Spleen (tissue), 7 donors: ENCODE measurements around the gene LPAR2.

Experiments used
- CTCF ChIP-seq, 11 experiments: fragments of 200-600 bp in 7 of 11; fragments of 450-650 bp in 4 of 11; sonication (generic) in 4 of 11; IDR thresholded peaks in 8 of 11; conservative IDR thresholded peaks in 3 of 11; 1 replicate in 7 of 11; 2 replicates in 4 of 11; pipeline versions ENCODE4 v1.4.0 to v1.8.0; 2016 to 2021; ENCODE audit warnings: antibody characterized with exemption in 11 of 11, inconsistent platforms in 4 of 11, mild to moderate bottlenecking in 1 of 11
- POLR2AphosphoS5 ChIP-seq, 3 donors: sonication (generic); formaldehyde crosslinking; IDR thresholded peaks; one replicate each; pipeline ENCODE4 v1.5.1; 2017; ENCODE audit warnings: antibody characterized with exemption in 3 of 3
- donor health status: DM: no; HTN: no; CAD: no; lungs with moderate emphysema.
- donor health status: DM: no; HTN: no; CAD: no.
- donor health status: DM: no; HTN: no; CAD: no.

GRCh38 chr19:19654441-19654840 lies 26.4 kb upstream of the LPAR2 start:
- TF ChIP-seq CTCF (IDR thresholded peaks at IDR 0.05 in 8 of 11, conservative IDR thresholded peaks at IDR 0.05 in 3 of 11) (no peak), POLR2AphosphoS5 (IDR thresholded peaks at IDR 0.05) (no peak)
